ENCODE results near the gene BICRA.
"Not testable (repeated sequence)": the region's sequence is repeated elsewhere in the genome, so short reads cannot be mapped to it uniquely, and the experiment has no call there.

Gene BICRA

GRCh38 chr19:47595944-47596343, 13.0 kb upstream of the BICRA start:
- Mint-ChIP-seq H3K4me3 (no peak overlapping the region), H3K27me3 (no peaks in the 10 kb centered on the region), H3K9me3 (no peaks in the 10 kb centered on the region), H3K4me1 (peaks cover 26% of the 10 kb centered on the region), H3K27ac (peak overlapping the region in 1 of 2 donors; percentile 42)
- DNase-seq (no peak), ATAC-seq (no peak)

DNA sequence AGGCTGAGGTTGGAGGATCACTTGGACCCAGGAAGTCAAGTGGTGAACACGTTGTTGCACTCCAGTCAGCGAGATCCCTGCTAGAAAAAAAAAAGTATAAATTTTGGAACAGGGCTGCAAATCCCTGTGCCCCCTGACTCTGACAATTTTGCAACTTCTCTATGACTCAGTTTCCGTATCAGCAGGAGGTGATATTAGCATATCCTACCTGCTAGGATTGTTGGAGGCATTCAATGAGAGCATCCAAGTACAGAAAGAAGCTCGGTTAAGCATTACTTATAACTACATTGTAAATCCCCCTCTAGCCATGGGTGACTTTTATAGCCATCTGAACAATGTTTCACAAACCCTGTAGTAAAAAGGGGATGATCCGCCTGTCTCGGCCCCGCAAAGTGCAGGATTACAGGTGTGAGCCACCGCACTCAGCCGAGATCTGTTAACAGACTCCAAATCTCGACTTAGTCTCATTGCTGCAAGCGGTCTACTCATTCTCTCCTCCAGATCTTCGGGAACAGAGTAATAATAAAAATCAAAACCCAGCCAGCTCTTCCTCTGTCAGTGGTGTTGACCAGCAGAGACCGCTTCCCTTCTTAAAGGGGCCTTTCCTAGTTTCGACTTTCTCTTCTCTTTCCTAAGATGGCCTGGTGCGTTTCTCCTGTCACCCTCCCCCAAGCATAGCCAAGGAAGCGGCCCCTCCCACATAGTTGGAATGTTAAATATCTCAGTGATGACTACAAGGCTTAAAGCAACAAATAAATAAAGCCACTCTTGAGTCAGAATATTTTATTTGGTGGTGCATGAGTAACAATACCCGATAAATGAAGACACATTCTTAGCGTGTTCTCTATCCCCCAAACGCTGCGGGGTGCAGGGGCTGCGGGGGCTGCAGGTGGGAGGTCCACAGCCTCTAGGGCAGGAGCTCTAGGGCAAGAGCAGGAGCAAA, 10.3 kb upstream of the BICRA start:
- ATAC-seq = no peak
- H3K4me1 Mint-ChIP-seq = peaks cover 38% of the 10 kb centered on the region
- peak overlapping the region; percentile 90 to 98 for H3K4me3 Mint-ChIP-seq
- no peak overlapping the region for H3K27ac Mint-ChIP-seq
- no peaks in the 10 kb centered on the region for H3K9me3 Mint-ChIP-seq
- no peaks in the 10 kb centered on the region for H3K27me3 Mint-ChIP-seq
- DNase-seq = no peak

DNA sequence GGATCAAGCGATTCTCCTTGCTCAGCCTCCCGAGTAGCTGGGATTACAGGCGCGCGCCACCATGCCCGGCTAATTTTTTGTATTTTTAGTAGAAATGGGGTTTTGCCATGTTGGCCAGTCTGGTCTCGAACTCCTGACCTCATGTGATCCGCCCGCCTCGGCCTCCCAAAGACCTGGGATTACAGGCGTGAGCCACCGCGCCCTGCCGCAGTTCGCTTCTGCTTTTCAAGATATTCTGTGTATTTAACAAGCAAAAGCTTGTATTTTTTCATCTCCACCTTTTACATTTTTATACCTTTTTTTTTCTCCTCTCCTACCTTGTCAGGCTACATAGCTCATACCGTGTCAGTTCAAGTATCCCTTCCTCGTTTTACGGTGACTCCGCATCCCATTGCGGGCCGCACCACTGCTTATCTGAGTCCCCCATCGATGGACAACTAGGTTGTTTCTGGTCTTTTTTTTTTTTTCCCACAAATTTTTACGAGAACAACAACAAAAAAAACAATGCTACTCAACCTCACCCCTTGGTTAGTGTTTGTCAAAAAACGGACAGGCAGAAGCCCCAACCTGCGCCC, 9.2 kb upstream of the BICRA start:
- not testable (repeated sequence) for H3K27me3 Mint-ChIP-seq, H3K9me3 Mint-ChIP-seq, ATAC-seq, DNase-seq
- Mint-ChIP-seq H3K4me3 (peak overlapping the region; percentile 90 to 98), H3K4me1 (peaks cover 46% of the 10 kb centered on the region), H3K27ac (peak overlapping the region; percentile 96 to 97)

DNA sequence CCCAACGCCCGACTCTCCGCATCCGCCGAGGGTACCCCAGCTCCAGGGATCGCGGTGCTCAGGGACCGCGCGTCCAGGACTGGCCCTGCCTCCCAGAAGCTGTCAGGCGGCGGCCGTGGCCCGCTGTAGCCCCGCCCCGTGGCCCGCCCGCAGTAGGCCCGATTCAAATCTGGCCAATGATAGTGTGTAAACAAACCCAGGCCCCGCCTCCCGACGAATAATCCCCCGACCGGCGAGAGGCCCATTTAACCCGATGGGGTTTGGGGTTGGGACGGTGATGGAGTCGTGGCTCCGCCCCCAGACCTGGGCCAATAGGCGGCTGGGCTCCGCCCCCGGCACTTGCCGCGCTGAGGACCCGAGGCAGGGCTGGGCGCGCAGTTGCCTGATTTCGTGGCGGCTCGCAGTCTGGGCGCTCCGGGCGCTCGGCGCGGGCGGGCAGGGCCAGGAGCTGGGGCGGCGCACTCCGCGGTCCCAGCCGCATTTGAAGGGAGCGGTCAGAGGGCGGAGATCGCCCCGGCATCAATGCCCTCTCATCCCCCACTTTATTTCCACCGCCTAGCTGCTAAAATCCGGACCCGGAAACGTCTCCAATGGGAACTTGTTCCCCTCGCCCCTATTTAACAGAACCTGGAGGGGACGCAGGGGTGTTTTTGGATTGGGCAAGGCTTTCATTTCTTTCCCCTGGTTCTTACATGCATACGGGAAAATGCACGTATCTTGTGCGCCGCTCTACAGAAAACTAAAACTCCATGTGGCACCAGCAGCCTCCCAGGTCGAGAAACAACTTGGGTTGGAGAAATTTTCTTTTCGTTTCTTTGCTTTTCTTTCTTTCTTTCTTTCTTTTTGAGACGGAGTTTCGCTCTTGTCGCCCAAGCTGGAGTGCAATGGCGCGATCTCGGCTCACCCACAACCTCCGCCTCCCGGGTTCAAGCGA, 8.4 kb upstream of the BICRA start:
- Mint-ChIP-seq H3K4me3 (peak overlapping the region; percentile 90 to 98), H3K27me3 (no peaks in the 10 kb centered on the region), H3K27ac (peak overlapping the region; percentile 96 to 97), H3K9me3 (no peaks in the 10 kb centered on the region), H3K4me1 (peaks cover 46% of the 10 kb centered on the region)
- DNase-seq (peak; percentile 99), ATAC-seq (peak; percentile 97)

- no peak for ATAC-seq
- no peaks in the 10 kb centered on the region for H3K27me3 Mint-ChIP-seq
- peaks cover 39% of the 10 kb centered on the region for H3K4me1 Mint-ChIP-seq
- peak overlapping the region; percentile 90 to 98 for H3K4me3 Mint-ChIP-seq
- no peak for DNase-seq
- no peaks in the 10 kb centered on the region for H3K9me3 Mint-ChIP-seq
- H3K27ac Mint-ChIP-seq = peak overlapping the region; percentile 20 to 89
These were observed 7.6 kb upstream of the BICRA start for GRCh38 chr19:47601180-47601904.

DNA sequence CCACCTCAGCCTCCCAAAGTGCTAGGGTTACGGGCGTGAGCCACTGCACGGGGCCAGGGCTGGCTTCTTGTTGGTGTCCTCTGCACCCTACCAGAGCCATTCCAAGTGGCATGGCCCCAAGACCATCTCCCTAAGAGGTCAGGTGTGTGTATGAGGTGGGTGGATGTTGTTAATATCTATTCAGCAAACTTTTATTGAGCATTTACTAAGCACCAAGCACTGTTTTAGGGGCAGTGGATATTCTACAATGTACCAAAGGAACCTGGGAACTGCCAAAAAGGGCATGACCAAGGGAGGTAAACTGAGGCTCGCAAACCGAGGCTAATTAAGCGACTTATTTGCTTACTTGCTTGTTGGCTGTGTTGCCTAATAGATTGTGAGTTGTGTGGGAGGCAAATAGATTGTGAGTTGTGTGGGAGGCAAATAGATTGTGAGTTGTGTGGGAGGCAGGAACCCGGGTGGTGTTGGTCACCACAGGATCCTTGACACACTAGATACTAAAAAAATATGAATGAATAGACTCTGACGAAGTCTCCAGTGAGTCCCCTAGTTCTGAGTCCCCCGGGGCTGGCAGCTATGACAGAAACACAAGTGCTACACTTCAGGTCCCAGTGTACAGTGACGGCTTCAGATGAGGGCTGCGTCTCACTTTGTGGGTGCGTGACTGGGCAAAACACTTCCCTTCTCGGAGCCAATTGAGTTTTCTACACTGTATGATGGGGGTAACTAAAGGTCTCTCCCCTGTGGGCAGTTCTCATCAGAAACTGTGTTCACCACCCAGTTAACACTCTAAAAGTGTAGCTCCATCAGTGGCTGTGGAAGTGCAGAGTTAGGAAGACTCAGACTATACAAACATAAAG, 5.0 kb upstream of the BICRA start:
- DNase-seq (no peak), ATAC-seq (no peak)
- Mint-ChIP-seq H3K27me3 (no peaks in the 10 kb centered on the region), H3K4me3 (no peak overlapping the region), H3K9me3 (no peaks in the 10 kb centered on the region), H3K4me1 (peaks cover 37% of the 10 kb centered on the region), H3K27ac (no peak overlapping the region)

DNA sequence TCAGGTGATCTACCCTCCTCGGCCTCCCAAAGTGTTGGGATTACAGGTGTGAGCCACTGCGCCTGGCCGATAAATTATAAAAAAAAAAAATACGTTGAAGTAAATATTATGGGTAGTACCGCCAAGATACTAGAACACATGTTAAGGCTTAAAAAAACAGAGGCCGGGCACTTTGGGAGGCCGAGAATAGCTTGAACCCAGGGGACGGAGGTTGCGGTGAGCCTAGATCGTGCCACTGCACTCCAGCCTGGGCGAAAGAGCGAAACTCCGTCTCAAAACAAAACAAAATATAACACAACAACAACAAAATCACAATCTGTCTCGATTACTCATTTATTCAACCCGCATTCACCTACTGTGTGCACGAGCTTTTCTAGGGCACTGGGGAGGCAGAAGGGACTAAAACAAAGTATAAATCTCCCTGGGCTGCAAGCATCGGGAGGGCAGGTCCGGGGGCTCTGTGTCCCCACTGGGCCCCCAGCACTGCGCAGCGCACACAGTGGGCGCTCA, 1.3 kb upstream of the BICRA start:
- H3K4me1 Mint-ChIP-seq = peaks cover 34% of the 10 kb centered on the region
- peak overlapping the region; percentile 94 to 99 for H3K27ac Mint-ChIP-seq
- no peaks in the 10 kb centered on the region for H3K9me3 Mint-ChIP-seq
- ATAC-seq = no peak
- DNase-seq = no peak
- no peaks in the 10 kb centered on the region for H3K27me3 Mint-ChIP-seq
- H3K4me3 Mint-ChIP-seq = peak overlapping the region; percentile 89 to 90

DNA sequence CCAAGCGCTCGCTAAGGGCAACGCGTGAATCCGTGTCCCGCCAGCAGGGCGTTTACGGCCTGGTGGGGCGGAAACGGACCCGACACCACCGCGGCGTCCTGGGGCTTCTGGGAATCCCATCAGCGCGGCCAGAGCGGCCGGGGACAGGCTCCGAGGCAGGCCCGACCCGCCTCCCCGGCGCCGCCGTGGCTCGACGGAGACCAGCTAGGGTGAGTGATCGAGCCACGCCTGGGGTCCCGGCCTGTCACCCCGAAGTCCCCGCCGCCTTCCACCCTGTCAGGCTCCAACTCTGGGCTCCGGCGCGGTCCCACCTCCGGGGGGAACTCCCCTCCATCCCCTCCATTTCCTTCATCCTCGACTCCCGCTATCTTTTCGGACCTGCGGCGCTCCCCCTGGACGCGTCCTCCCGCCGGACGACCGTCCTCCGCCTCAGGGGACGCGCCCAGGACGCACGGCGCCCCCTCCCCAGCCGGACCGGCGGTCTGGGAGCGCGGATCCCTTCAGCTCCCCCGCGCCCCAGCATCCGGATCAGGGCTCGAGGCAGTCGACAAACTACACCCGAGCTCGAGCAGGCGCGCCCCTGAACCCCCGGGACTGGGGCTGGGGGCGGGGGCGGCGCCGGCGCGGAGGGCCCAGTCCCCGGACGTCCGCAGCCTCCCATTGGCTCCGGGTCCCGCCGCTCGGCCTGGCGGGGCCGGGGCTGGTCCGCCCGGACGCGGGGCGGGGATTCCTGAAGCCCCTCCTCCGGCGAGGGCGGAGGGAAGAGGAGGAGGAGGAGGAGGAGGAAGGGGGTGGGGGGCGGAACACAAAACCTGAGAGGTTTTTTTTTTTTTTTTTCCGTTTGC, 638 bp upstream of the BICRA start:
- ATAC-seq = peak; percentile 91
- Mint-ChIP-seq H3K27me3 (no peaks in the 10 kb centered on the region), H3K9me3 (no peaks in the 10 kb centered on the region), H3K4me3 (peak overlapping the region; percentile 89 to 90), H3K27ac (peak overlapping the region; percentile 94 to 99), H3K4me1 (peaks cover 40% of the 10 kb centered on the region)
- DNase-seq = peak; percentile 97 to 99

GRCh38 chr19:47609906-47610894, 1.3 kb downstream of the BICRA start:
- peak overlapping the region; percentile 78 to 83 for H3K27ac Mint-ChIP-seq
- peak; percentile 41 to 43 for DNase-seq
- ATAC-seq = peak; percentile 8
- no peaks in the 10 kb centered on the region for H3K27me3 Mint-ChIP-seq
- peak overlapping the region; percentile 82 to 96 for H3K4me3 Mint-ChIP-seq
- no peaks in the 10 kb centered on the region for H3K9me3 Mint-ChIP-seq
- H3K4me1 Mint-ChIP-seq = peaks cover 29% of the 10 kb centered on the region

GRCh38 chr19:47610902-47611301, 2.0 kb downstream of the BICRA start:
- Mint-ChIP-seq H3K27me3 (no peaks in the 10 kb centered on the region), H3K27ac (peak overlapping the region; percentile 78 to 83), H3K9me3 (no peaks in the 10 kb centered on the region), H3K4me3 (peak overlapping the region; percentile 82 to 96), H3K4me1 (peaks cover 31% of the 10 kb centered on the region)
- ATAC-seq = no peak
- no peak for DNase-seq

- no peak for DNase-seq
- no peak for ATAC-seq
- H3K4me3 Mint-ChIP-seq = no peak overlapping the region
- no peak overlapping the region for H3K27ac Mint-ChIP-seq
- peaks cover 36% of the 10 kb centered on the region for H3K4me1 Mint-ChIP-seq
- H3K9me3 Mint-ChIP-seq = no peaks in the 10 kb centered on the region
- no peaks in the 10 kb centered on the region for H3K27me3 Mint-ChIP-seq
These were observed 4.5 kb downstream of the BICRA start for GRCh38 chr19:47613165-47614020.

DNA sequence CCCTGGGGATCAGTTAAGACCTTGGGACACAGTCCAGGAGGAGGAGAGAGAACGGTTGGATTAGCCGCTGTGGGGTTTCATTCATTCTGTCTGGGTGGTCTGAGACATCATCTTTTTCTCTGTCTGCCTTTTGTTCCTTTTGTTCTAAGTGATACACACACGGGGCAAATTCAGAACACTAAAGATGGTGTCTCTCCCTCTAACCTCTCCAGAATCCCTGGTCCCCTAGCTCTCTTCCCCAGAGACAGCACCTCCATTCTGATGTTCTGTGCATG, 5.0 kb downstream of the BICRA start:
- no peaks in the 10 kb centered on the region for H3K9me3 Mint-ChIP-seq
- no peak overlapping the region for H3K4me3 Mint-ChIP-seq
- ATAC-seq = no peak
- no peak overlapping the region for H3K27ac Mint-ChIP-seq
- H3K27me3 Mint-ChIP-seq = no peaks in the 10 kb centered on the region
- DNase-seq = no peak
- H3K4me1 Mint-ChIP-seq = peaks cover 40% of the 10 kb centered on the region
